Measurements from ENCODE around the gene PKHD1. TPM values are rescaled to one million over a fixed set of nuclear protein-coding genes. Genes with fewer than 3 reads are reported as not detected.
A peak's percentile ranks its signal among the peaks of the same experiment; 100 is the strongest.

PKHD1 gene
- total RNA-seq, 1 experiment from 2014 or later, result 0.43 TPM

- BruUV-seq (replicated peaks), result no TSS peak
- no peaks in the 10 kb centered on the region for H3K9me3 ChIP-seq (ENCODE audit: low read depth, low read length, poor library complexity, severe bottlenecking)
- H3K27ac ChIP-seq (ENCODE audit: low read depth, low read length, poor library complexity, severe bottlenecking), result peak overlapping the region; percentile 60
- H3K36me3 ChIP-seq (ENCODE audit: insufficient read depth, low read length, poor library complexity, severe bottlenecking), result no peaks in the 10 kb centered on the region
- POLR2A ChIA-PET (ENCODE audit: low non-redundant PET), result no interaction called here
- intact Hi-C loops (cut with micrococcal nuclease; ENCODE audit: unreplicated experiment), result no loop called here
- CTCF ChIA-PET, result no interaction called here
- H3K4me3 ChIP-seq (ENCODE audit: low read depth, low read length, poor library complexity, severe bottlenecking), result no peak overlapping the region
- TF ChIP-seq CTCF (conservative IDR thresholded peaks at IDR 0.05; ENCODE audit: low read depth, low read length) (no peak), EZH2 (IDR thresholded peaks at IDR 0.05; ENCODE audit: borderline replicate concordance, low read depth, low read length, poor library complexity, severe bottlenecking) (no peak)
- peaks cover 41% of the 10 kb centered on the region for H3K4me1 ChIP-seq (ENCODE audit: insufficient read depth, low read length, poor library complexity, severe bottlenecking)
- no peaks in the 10 kb centered on the region for H3K27me3 ChIP-seq (replicated peaks; ENCODE audit: insufficient read depth, low read depth, low read length, poor library complexity)
- DNase-seq (ENCODE audit: low spot score), result no peak
These were observed 21.8 kb downstream of the PKHD1 start for GRCh38 chr6:52065621-52066020.

GRCh38 chr6:52063584-52064344 is 23.6 kb downstream of the PKHD1 start:
- intact Hi-C loops (cut with micrococcal nuclease; ENCODE audit: unreplicated experiment), result loop anchor here (1.0 to 5.0 kb wide), 4 partner anchors 52 to 199 kb away; no protein-coding TSS in a partner anchor
- POLR2A ChIA-PET (ENCODE audit: low non-redundant PET), result interaction anchor here (0.6 to 0.7 kb wide), 2 partner anchors 52 to 207 kb away, joined by 3 to 12 read pairs; no protein-coding TSS in a partner anchor

GRCh38 chr6:52061481-52061880 is 25.9 kb downstream of the PKHD1 start:
- Histone ChIP-seq H3K27ac (ENCODE audit: low read depth, low read length, poor library complexity, severe bottlenecking) (peak overlapping the region; percentile 90), H3K4me1 (ENCODE audit: insufficient read depth, low read length, poor library complexity, severe bottlenecking) (peaks cover 45% of the 10 kb centered on the region), H3K36me3 (ENCODE audit: insufficient read depth, low read length, poor library complexity, severe bottlenecking) (no peaks in the 10 kb centered on the region), H3K9me3 (ENCODE audit: low read depth, low read length, poor library complexity, severe bottlenecking) (no peaks in the 10 kb centered on the region), H3K27me3 (replicated peaks; ENCODE audit: insufficient read depth, low read depth, low read length, poor library complexity) (no peaks in the 10 kb centered on the region), H3K4me3 (ENCODE audit: low read depth, low read length, poor library complexity, severe bottlenecking) (no peak overlapping the region)
- POLR2A ChIA-PET (ENCODE audit: low non-redundant PET), result no interaction called here
- CTCF ChIA-PET, result no interaction called here
- TF ChIP-seq CTCF (conservative IDR thresholded peaks at IDR 0.05; ENCODE audit: low read depth, low read length) (no peak), EZH2 (IDR thresholded peaks at IDR 0.05; ENCODE audit: borderline replicate concordance, low read depth, low read length, poor library complexity, severe bottlenecking) (no peak)
- no TSS peak for BruUV-seq (replicated peaks)
- DNase-seq (ENCODE audit: low spot score), result no peak
- intact Hi-C loops (cut with micrococcal nuclease; ENCODE audit: unreplicated experiment), result loop anchor here (5.0 kb wide), 2 partner anchors 101 to 201 kb away; no protein-coding TSS in a partner anchor

More at GRCh38 chr6:52063584-52064344, 23.6 kb downstream of the PKHD1 start:
- Histone ChIP-seq H3K27ac (ENCODE audit: low read depth, low read length, poor library complexity, severe bottlenecking) (peak overlapping the region; percentile 90), H3K4me1 (ENCODE audit: insufficient read depth, low read length, poor library complexity, severe bottlenecking) (peaks cover 45% of the 10 kb centered on the region), H3K9me3 (ENCODE audit: low read depth, low read length, poor library complexity, severe bottlenecking) (no peaks in the 10 kb centered on the region), H3K36me3 (ENCODE audit: insufficient read depth, low read length, poor library complexity, severe bottlenecking) (no peaks in the 10 kb centered on the region), H3K27me3 (replicated peaks; ENCODE audit: insufficient read depth, low read depth, low read length, poor library complexity) (no peaks in the 10 kb centered on the region), H3K4me3 (ENCODE audit: low read depth, low read length, poor library complexity, severe bottlenecking) (no peak overlapping the region)
- no TSS peak for BruUV-seq (replicated peaks)
- CTCF ChIA-PET, result interaction anchor here (0.6 to 1.4 kb wide), 4 partner anchors 9 to 200 kb away, joined by 3 to 7 read pairs (median 3); no protein-coding TSS in a partner anchor
- TF ChIP-seq EZH2 (IDR thresholded peaks at IDR 0.05; ENCODE audit: borderline replicate concordance, low read depth, low read length, poor library complexity, severe bottlenecking), result no peak
- peak; percentile 88 for TF ChIP-seq CTCF (conservative IDR thresholded peaks at IDR 0.05; ENCODE audit: low read depth, low read length)
- DNase-seq (ENCODE audit: low spot score), result peak; percentile 99
